Esophagus muscularis mucosa (tissue), 4 donors: ENCODE results near the gene TMEM271.

Experiments
- CTCF ChIP-seq, 3 experiments: fragments of 200-600 bp in 2 of 3; fragments of 450-650 bp in 1 of 3; sonication (generic) in 2 of 3; IDR thresholded peaks; one replicate each; pipeline ENCODE4 v1.5.1; 2017 to 2019; ENCODE audit warnings: antibody characterized with exemption in 3 of 3, mild to moderate bottlenecking in 2 of 3, moderate library complexity in 1 of 3
- EP300 ChIP-seq: sonication (generic); formaldehyde crosslinking; IDR thresholded peaks from one replicate; pipeline ENCODE4 v1.6.1; 2017; ENCODE audit warnings: antibody characterized with exemption
- POLR2A ChIP-seq: fragments of 450-650 bp; IDR thresholded peaks from one replicate; pipeline ENCODE4 v1.6.1; 2017; ENCODE audit warnings: antibody characterized with exemption, moderate library complexity, mild to moderate bottlenecking, low read depth
- POLR2AphosphoS5 ChIP-seq, 2 donors: sonication (generic); formaldehyde crosslinking; IDR thresholded peaks; one replicate each; pipeline ENCODE4 v1.6.1; 2017; ENCODE audit warnings: antibody characterized with exemption in 2 of 2

- TF ChIP-seq CTCF (IDR thresholded peaks at IDR 0.05) (no peak), POLR2AphosphoS5 (IDR thresholded peaks at IDR 0.05) (no peak), POLR2A (no peak), EP300 (no peak)
Observed at GRCh38 chr4:616091-616490, 40.0 kb upstream of the TMEM271 start.
